HEK293T (cell line): ENCODE data around the gene EYA3.

Source experiments
- CTCF ChIA-PET: fragments of 350-600 bp; formaldehyde crosslinking; extraction: SDS; loops from one replicate; lab custom pipeline; 2021; ENCODE audit warnings: antibody characterized with exemption, inconsistent platforms; lab: Yijun Ruan, JAX
- POLR2A ChIA-PET: fragments of 350-600 bp; formaldehyde crosslinking; extraction: SDS; loops from one replicate; lab custom pipeline; 2020; ENCODE audit warnings: antibody characterized with exemption, inconsistent platforms; lab: Yijun Ruan, JAX
- DNase-seq: peaks from one replicate; pipeline ENCODE4 v3.0.0; 2012; ENCODE audit warnings: mixed read lengths; ENCODE audit errors: extremely low spot score
- ARNT ChIP-seq: fragments of 450-650 bp; IDR thresholded peaks from 2 replicates; pipeline ENCODE4 v1.6.1; 2017; ENCODE audit warnings: mild to moderate bottlenecking
- BHLHE40 ChIP-seq: fragments of 450-650 bp; IDR thresholded peaks from 2 replicates; pipeline ENCODE4 v1.6.1; 2016; ENCODE audit warnings: mild to moderate bottlenecking, moderate library complexity, borderline replicate concordance
- CTBP1 ChIP-seq: fragments of 450-650 bp; IDR thresholded peaks from 2 replicates; pipeline ENCODE4 v1.6.1; 2016; ENCODE audit warnings: borderline replicate concordance
- ELF4 ChIP-seq: fragments of 450-650 bp; IDR thresholded peaks from 2 replicates; pipeline ENCODE4 v1.6.1; 2017; ENCODE audit warnings: antibody characterized with exemption
- FOXA1 ChIP-seq: fragments of 450-650 bp; IDR thresholded peaks from 2 replicates; pipeline ENCODE4 v1.6.1; 2016; ENCODE audit warnings: mild to moderate bottlenecking
- FOXK2 ChIP-seq: fragments of 450-650 bp; IDR thresholded peaks from 2 replicates; pipeline ENCODE4 v1.6.1; 2016; ENCODE audit warnings: mild to moderate bottlenecking
- FOXM1 ChIP-seq: fragments of 450-650 bp; IDR thresholded peaks from 2 replicates; pipeline ENCODE4 v1.6.1; 2017; ENCODE audit warnings: mild to moderate bottlenecking, borderline replicate concordance
- HDGF ChIP-seq: fragments of 450-650 bp; IDR thresholded peaks from 2 replicates; pipeline ENCODE4 v1.6.1; 2017; ENCODE audit warnings: antibody characterized with exemption, borderline replicate concordance
- L3MBTL2 ChIP-seq: fragments of 450-650 bp; conservative IDR thresholded peaks from 2 replicates; pipeline ENCODE4 v1.6.1; 2016; ENCODE audit warnings: mild to moderate bottlenecking
- LEF1 ChIP-seq: fragments of 450-650 bp; IDR thresholded peaks from 2 replicates; pipeline ENCODE4 v1.6.1; 2017; ENCODE audit warnings: mild to moderate bottlenecking, borderline replicate concordance
- NFRKB ChIP-seq: fragments of 450-650 bp; IDR thresholded peaks from 2 replicates; pipeline ENCODE4 v1.6.1; 2016; ENCODE audit warnings: mild to moderate bottlenecking, moderate library complexity
- PKNOX1 ChIP-seq: fragments of 450-650 bp; IDR thresholded peaks from 2 replicates; pipeline ENCODE4 v1.6.1; 2016
- SP1 ChIP-seq: fragments of 450-650 bp; IDR thresholded peaks from 2 replicates; pipeline ENCODE4 v1.6.1; 2017
- SUZ12 ChIP-seq: fragments of 450-650 bp; IDR thresholded peaks from 2 replicates; pipeline ENCODE4 v1.6.1; 2016; ENCODE audit warnings: mild to moderate bottlenecking
- TARDBP ChIP-seq: fragments of 450-650 bp; IDR thresholded peaks from 2 replicates; pipeline ENCODE4 v1.6.1; 2016
- ZNF384 ChIP-seq: fragments of 450-650 bp; IDR thresholded peaks from 2 replicates; pipeline ENCODE4 v1.6.1; 2016

The EYA3 gene

GRCh38 chr1:28046716-28047115, 41.7 kb downstream of the EYA3 start:
- DNase-seq = no peak
- no peak for TF ChIP-seq SP1
- TF ChIP-seq ARNT = no peak
- TF ChIP-seq ZNF384 = no peak
- ChIA-PET CTCF (no interaction called here), POLR2A (no interaction called here)

DNA sequence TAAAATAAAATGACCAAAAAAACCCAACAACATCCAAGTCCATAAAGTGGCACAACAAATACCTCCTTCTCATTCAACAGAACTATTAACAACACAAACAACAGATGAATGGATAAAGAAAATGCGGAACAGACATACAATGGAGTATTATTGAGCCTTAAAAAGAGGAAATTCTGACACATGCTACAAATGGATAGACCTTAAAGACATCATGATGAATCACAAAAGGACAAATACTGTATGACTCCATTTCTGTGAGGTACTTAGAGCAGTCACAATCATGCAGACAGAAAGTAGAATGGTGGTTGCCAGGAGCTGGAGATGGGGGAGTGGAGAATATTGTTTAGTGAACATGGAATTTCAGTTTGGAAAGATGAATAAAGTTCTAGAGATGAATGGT, 42.6 kb downstream of the EYA3 start:
- POLR2A ChIA-PET = no interaction called here
- CTCF ChIA-PET = no interaction called here
- no peak for TF ChIP-seq FOXM1
- no peak for TF ChIP-seq HDGF
- no peak for TF ChIP-seq TARDBP
- no peak for TF ChIP-seq SUZ12
- no peak for TF ChIP-seq FOXA1
- TF ChIP-seq ELF4 = no peak
- no peak for TF ChIP-seq BHLHE40
- TF ChIP-seq PKNOX1 = no peak
- DNase-seq = no peak

GRCh38 chr1:28044399-28044798, 44.0 kb downstream of the EYA3 start:
- DNase-seq = no peak
- CTCF ChIA-PET = interaction anchor here (0.7 kb wide), 1 partner anchor 32 kb away, joined by 4 read pairs; no protein-coding TSS in a partner anchor
- POLR2A ChIA-PET = no interaction called here
- TF ChIP-seq ELF4 (no peak), L3MBTL2 (no peak), SUZ12 (no peak), PKNOX1 (no peak), LEF1 (no peak), FOXK2 (no peak), BHLHE40 (no peak), ARNT (no peak), HDGF (no peak)

GRCh38 chr1:28039341-28039740, 49.1 kb downstream of the EYA3 start:
- CTCF ChIA-PET = no interaction called here
- POLR2A ChIA-PET = interaction anchor here (1.0 kb wide), 1 partner anchor 49 kb away, joined by 3 read pairs; the partner anchor contains the start of gene EYA3
- no peak for TF ChIP-seq ZNF384
- no peak for TF ChIP-seq FOXA1
- no peak for TF ChIP-seq LEF1
- no peak for TF ChIP-seq SP1
- no peak for TF ChIP-seq ARNT
- no peak for TF ChIP-seq PKNOX1
- no peak for TF ChIP-seq L3MBTL2
- no peak for TF ChIP-seq NFRKB
- no peak for TF ChIP-seq SUZ12
- no peak for TF ChIP-seq HDGF
- no peak for TF ChIP-seq TARDBP
- DNase-seq = no peak

- POLR2A ChIA-PET = interaction anchor here (1.4 kb wide), 1 partner anchor 51 kb away, joined by 3 read pairs; the partner anchor contains the start of gene EYA3
- CTCF ChIA-PET = no interaction called here
- DNase-seq = no peak
- TF ChIP-seq BHLHE40 (no peak), ELF4 (no peak), SP1 (no peak), FOXK2 (no peak), PKNOX1 (no peak), HDGF (no peak), ZNF384 (no peak), FOXA1 (no peak), ARNT (no peak), LEF1 (no peak), FOXM1 (no peak), SUZ12 (no peak), CTBP1 (no peak), TARDBP (no peak), NFRKB (no peak), L3MBTL2 (no peak)
These were observed 50.5 kb downstream of the EYA3 start for GRCh38 chr1:28037946-28038345.

DNA sequence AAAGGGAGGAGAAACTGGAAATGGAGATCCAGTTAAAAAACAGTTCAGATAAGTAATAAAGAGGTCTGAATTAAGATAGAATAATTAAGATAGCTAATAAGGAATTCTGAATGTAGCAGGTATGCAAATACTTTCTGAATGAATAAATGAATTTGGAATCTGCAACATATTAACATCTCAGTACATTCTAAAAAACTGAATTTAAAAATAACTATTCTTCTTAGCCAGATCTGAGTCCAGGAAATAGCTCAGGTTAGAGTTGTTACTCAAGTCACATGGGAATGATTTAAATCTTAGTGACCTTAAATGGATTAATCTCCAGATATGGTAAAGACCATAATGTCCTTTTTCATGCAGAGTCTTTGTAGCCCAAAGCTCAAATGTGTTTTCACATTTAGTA, 51.2 kb downstream of the EYA3 start:
- ChIA-PET CTCF (no interaction called here), POLR2A (interaction anchor here (1.4 kb wide), 1 partner anchor 51 kb away, joined by 3 read pairs; the partner anchor contains the start of gene EYA3)
- no peak for DNase-seq
- TF ChIP-seq L3MBTL2 (no peak), HDGF (no peak), PKNOX1 (no peak), LEF1 (no peak), SUZ12 (no peak), FOXK2 (no peak), ZNF384 (no peak), NFRKB (no peak), SP1 (no peak), CTBP1 (no peak), FOXA1 (no peak), BHLHE40 (no peak)
